Muscle of leg (tissue), 11 donors: ENCODE results near the gene HPS6. TPM values are rescaled to one million over a fixed set of nuclear protein-coding genes. Genes with fewer than 3 reads are reported as not detected.
A peak's percentile ranks its signal among the peaks of the same experiment; 100 is the strongest.

Source experiments
- DNase-seq: peaks from one replicate; pipeline ENCODE4 v3.0.0; 2013
- H3K27ac ChIP-seq: one replicate; pipeline ENCODE4 v1.5.1; 2013; ENCODE audit warnings: mild to moderate bottlenecking, low read length, control low read depth
- H3K27me3 ChIP-seq: one replicate; pipeline ENCODE4 v1.6.1; 2013; ENCODE audit warnings: low read length; ENCODE audit not compliant: control insufficient read depth, insufficient read depth
- H3K36me3 ChIP-seq: one replicate; pipeline ENCODE4 v1.6.1; 2013; ENCODE audit warnings: low read length; ENCODE audit not compliant: control insufficient read depth, insufficient read depth
- H3K4me1 ChIP-seq: one replicate; pipeline ENCODE4 v1.6.1; 2013; ENCODE audit warnings: low read length; ENCODE audit not compliant: control insufficient read depth, insufficient read depth
- H3K4me3 ChIP-seq: one replicate; pipeline ENCODE4 v1.5.1; 2013; ENCODE audit warnings: low read length, control low read depth
- H3K9me3 ChIP-seq: replicated peaks from 2 replicates; pipeline ENCODE4 v1.6.1; 2013; ENCODE audit warnings: low read depth, low read length; ENCODE audit not compliant: control insufficient read depth
- WGBS: methylation state at CpG from one replicate; pipeline ENCODE4 v1.1.5; 2013; ENCODE audit warnings: missing lambda C conversion rate; ENCODE audit not compliant: insufficient coverage; 5-methylcytosine and 5-hydroxymethylcytosine counted together
- polyA plus RNA-seq, 8 donors: library from polyadenylated mRNA; unstranded; fragments of 120-200 nt; gene quantifications; one replicate each; pipeline versions ENCODE4 v1.2.1 to v1.2.3, GENCODE V29; 2013; ENCODE audit warnings: inconsistent platforms in 1 of 8, low replicate concordance in 1 of 8; ENCODE audit not compliant: insufficient read length in 8 of 8, insufficient read depth in 1 of 8
- total RNA-seq: library from RNA; stranded (reverse); fragments of 120-200 nt; gene quantifications from one replicate; pipeline ENCODE4 v1.2.4, GENCODE V29; 2013

HPS6 gene
- total and polyA plus RNA-seq, 9 donors, result 9.7 to 11.2 (median 10.1) TPM

DNA sequence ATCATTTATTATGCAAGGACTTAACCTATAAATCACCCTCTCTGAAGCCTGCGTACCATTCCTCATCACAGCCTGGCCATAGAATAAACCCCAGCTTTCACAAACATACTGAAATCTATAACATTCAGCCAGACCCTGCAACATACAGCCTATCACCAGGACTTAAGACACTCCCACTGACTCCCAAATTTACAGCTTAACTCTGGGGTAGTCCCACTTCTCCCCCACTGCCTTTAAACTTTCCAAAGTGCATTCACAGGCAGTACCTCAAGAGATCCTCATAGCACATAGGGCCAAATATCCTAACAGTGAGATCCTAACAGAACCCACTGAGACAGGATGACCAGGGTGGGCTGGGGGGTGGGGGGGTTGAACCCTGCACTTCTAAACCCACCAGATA is 51.5 kb downstream of the HPS6 start:
- WGBS, result 83% methylated on average over 1 of the region's 1 CpG
- Histone ChIP-seq H3K4me1 (peaks cover 79% of the 10 kb centered on the region), H3K27ac (peak overlapping the region; percentile 99), H3K27me3 (no peaks in the 10 kb centered on the region), H3K9me3 (no peaks in the 10 kb centered on the region), H3K4me3 (no peak overlapping the region), H3K36me3 (peaks cover 5% of the 10 kb centered on the region)
- DNase-seq, result no peak

Other genes starting within 250 kb of the HPS6 start
- 105 TPM for gene OGA, start 246.9 kb upstream of the HPS6 start, total RNA-seq
- gene OGA, start 246.9 kb upstream of the HPS6 start, polyA plus RNA-seq, result 100 to 1,000 TPM in 1 of 8 donors, 10 to 100 TPM in 7; 73.2 to 127 (median 88.6) TPM
- gene KCNIP2, start 221.5 kb upstream of the HPS6 start, total RNA-seq, result 2.0 TPM
- gene KCNIP2, start 221.5 kb upstream of the HPS6 start, polyA plus RNA-seq, result 1 to 10 TPM; 2.1 to 6.3 (median 4.1) TPM
- gene ARMH3, start 9.2 kb upstream of the HPS6 start, total RNA-seq, result 7.1 TPM
- 10 to 100 TPM; 11.9 to 17.0 (median 12.9) TPM for gene ARMH3, start 9.2 kb upstream of the HPS6 start, polyA plus RNA-seq
- 48.3 TPM for gene LDB1, start 55.0 kb downstream of the HPS6 start, total RNA-seq
- 10 to 100 TPM; 60.5 to 83.0 (median 78.6) TPM for gene LDB1, start 55.0 kb downstream of the HPS6 start, polyA plus RNA-seq
- gene PPRC1, start 67.7 kb downstream of the HPS6 start, total RNA-seq, result 12.9 TPM
- gene PPRC1, start 67.7 kb downstream of the HPS6 start, polyA plus RNA-seq, result 10 to 100 TPM; 29.2 to 39.1 (median 31.2) TPM
- gene NOLC1, start 87.0 kb downstream of the HPS6 start, total RNA-seq, result 34.5 TPM
- gene NOLC1, start 87.0 kb downstream of the HPS6 start, polyA plus RNA-seq, result 10 to 100 TPM; 56.8 to 78.2 (median 68.1) TPM
- 0.35 TPM for gene ELOVL3, start 160.9 kb downstream of the HPS6 start, total RNA-seq
- 1 to 10 TPM in 1 of 8 donors, under 1 TPM in 7; 0.46 to 1.1 (median 0.60) TPM for gene ELOVL3, start 160.9 kb downstream of the HPS6 start, polyA plus RNA-seq
- gene PITX3, start 176.2 kb downstream of the HPS6 start, total RNA-seq, result 12.5 TPM
- gene PITX3, start 176.2 kb downstream of the HPS6 start, polyA plus RNA-seq, result 10 to 100 TPM; 15.8 to 27.1 (median 19.5) TPM
- gene GBF1, start 180.2 kb downstream of the HPS6 start, total RNA-seq, result 27.2 TPM
- gene GBF1, start 180.2 kb downstream of the HPS6 start, polyA plus RNA-seq, result 10 to 100 TPM; 40.8 to 54.6 (median 46.1) TPM